ENCODE results near the gene TRABD2A.
"Not testable (repeated sequence)": the region's sequence is repeated elsewhere in the genome, so short reads cannot be mapped to it uniquely, and the experiment has no call there.

TRABD2A gene

GRCh38 chr2:84776011-84776410 is 104.9 kb downstream of the TRABD2A start:
- H3K36me3 Mint-ChIP-seq = no peaks in the 10 kb centered on the region
- ATAC-seq (no peak), DNase-seq (ENCODE audit: low spot score in 2 of 2) (no peak)
- peaks cover 28% of the 10 kb centered on the region for H3K9me3 Mint-ChIP-seq
- H3K4me1 Mint-ChIP-seq = peaks cover 25% of the 10 kb centered on the region
- no peak overlapping the region for H3K4me3 Mint-ChIP-seq
- no peak overlapping the region for H3K27ac Mint-ChIP-seq

- not testable (repeated sequence) for H3K4me1 Mint-ChIP-seq; DNase-seq (ENCODE audit: low spot score in 2 of 2); ATAC-seq; H3K27ac Mint-ChIP-seq; H3K36me3 Mint-ChIP-seq; H3K4me3 Mint-ChIP-seq
- peaks cover 25% of the 10 kb centered on the region for H3K9me3 Mint-ChIP-seq
These were observed 107.3 kb downstream of the TRABD2A start for GRCh38 chr2:84773562-84773961.

Data from stimulated activated effector memory CD8-positive, alpha-beta T cell treated with anti-CD3 and anti-CD28 coated beads, Interleukin-12 subunit alpha, Interleukin-12 subunit beta, amount 100 ng/mL, for 72 hours (primary cell).